Hematopoietic multipotent progenitor cell (in vitro differentiated cells): ENCODE data around the gene PDZD2. TPM values are rescaled to one million over a fixed set of nuclear protein-coding genes. Genes with fewer than 3 reads are reported as not detected.
A peak's percentile ranks its signal among the peaks of the same experiment; 100 is the strongest.
"Not testable (repeated sequence)": the region's sequence is repeated elsewhere in the genome, so short reads cannot be mapped to it uniquely, and the experiment has no call there.

Experiments
- DNase-seq, 3 donors: peaks; one replicate each; pipeline ENCODE4 v3.0.0-alpha.2; 2011 to 2015; ENCODE audit warnings: low read depth in 2 of 3, low spot score in 2 of 3
- total RNA-seq: library from RNA; depleted of rRNA; stranded (reverse); fragments of >200 nt; gene quantifications from one replicate; pipeline ENCODE4 v1.2.3, GENCODE V29; 2012

PDZD2 gene
- total RNA-seq, 1 donor = 13.5 TPM

- DNase-seq = no peak
These were observed 418.5 kb downstream of the PDZD2 start for GRCh38 chr5:32057187-32058096.

GRCh38 chr5:32058101-32058500 is 419.2 kb downstream of the PDZD2 start:
- DNase-seq = no peak

DNA sequence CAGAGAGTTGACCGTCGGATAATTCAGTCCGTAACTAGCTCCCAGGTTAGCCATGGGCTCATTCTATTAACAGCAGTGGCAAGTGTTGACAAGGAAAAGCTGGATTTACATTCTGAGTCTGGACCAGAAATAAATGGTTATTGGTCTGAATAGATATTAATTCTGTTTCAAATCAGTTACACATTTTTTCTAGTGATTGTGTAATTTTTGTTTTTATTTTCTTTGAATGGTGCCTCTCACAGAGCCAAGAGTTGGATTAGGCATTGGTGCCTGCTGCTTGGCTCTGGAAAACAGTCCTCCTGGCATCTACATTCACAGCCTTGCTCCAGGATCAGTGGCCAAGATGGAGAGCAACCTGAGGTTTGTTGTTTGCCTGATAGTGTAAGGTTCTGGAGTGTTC is 420.1 kb downstream of the PDZD2 start:
- no peak for DNase-seq

DNA sequence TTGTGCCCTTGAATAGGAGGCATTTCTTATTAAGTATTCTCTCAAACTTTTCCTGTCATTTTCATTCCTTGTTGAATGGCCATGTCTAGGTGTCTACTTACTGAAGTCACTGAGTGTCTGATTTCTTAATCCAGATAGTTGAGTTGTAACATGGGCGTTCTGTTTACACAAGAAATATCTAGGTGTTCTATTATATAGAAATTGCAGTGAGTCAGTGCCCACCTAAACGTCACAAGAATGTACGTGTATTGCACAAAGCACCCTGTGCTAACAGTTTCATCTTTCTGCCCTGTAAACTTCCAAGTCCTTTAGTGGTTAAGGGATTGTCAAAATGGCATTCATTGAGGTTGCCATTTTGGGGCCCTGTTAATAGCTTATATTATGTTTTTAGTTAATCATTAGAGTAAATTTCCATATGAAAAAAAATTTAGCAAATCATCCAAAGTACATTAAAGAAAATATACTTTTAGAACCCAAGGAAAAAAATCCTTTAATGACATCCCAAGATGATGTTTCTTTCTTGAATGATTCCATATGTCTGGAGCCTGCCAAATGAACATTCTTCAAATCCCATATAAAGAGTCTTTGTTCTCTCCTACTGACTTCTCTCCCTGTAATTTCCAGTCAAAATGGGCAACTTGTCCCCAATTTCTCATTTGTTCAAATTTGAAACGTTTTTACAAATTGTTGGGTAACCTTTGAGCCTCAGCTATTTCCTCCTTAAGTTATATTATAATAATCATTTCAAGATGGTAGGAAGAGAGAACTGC is 421.0 kb downstream of the PDZD2 start:
- DNase-seq = no peak

DNA sequence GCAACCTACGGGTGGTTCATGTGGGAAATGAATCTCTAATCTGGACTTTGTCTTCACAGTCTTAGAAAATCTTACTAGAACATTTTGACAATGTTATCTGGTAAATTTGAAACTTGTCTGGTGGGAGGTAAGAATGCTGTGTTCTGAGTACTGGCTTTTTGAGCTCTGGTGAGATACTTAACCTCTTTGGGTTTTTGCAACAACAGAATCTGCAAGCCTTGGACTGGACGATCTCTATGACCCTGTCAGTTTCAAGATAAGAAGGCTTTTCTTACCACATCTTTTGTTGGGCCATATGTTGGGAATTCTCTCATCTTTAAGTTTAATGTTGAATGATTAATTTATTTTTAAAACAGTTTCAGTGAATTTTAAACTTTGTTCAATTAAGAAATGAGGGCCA is 422.3 kb downstream of the PDZD2 start:
- no peak for DNase-seq

DNA sequence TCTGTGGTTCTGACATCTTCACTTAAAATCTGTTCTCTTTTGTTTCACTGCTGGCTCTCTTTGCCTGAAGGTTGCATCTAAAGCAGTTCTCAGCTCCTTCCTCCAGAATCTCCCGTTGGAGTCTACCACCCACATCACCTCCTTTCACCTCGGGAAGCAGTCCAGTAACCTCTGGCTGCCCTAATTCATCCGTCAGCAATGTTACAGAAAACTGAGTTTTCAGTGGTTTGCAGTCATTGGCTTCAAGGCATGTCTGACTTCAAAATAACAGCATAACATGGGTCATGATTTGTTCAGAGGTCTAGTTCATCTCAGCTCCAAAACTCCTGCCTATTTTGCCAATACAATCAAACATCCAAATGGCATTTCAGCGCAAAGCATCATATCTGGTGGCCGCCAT is 427.5 kb downstream of the PDZD2 start:
- no peak for DNase-seq

GRCh38 chr5:32067774-32068470 is 429.0 kb downstream of the PDZD2 start:
- no peak for DNase-seq

DNA sequence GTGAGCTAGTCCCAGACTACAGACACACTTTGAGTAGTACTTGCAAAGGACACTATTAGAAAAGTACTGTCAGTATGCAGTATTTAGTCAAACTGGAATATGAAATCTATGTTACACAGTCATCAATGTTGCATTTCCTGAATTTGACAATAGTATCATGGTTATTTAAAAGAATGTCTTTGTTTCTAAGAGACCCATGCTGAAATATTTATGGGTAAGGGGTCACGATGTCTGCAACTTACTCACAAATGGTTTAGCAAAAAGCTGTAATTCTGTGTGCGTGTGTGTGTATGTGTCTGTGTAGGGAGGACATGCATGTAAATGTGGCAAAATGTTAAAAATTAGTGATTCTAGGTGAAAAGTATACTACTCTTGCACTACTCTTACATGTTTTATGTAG is 429.6 kb downstream of the PDZD2 start:
- DNase-seq = no peak

GRCh38 chr5:32069396-32069795 is 430.5 kb downstream of the PDZD2 start:
- no peak for DNase-seq

DNA sequence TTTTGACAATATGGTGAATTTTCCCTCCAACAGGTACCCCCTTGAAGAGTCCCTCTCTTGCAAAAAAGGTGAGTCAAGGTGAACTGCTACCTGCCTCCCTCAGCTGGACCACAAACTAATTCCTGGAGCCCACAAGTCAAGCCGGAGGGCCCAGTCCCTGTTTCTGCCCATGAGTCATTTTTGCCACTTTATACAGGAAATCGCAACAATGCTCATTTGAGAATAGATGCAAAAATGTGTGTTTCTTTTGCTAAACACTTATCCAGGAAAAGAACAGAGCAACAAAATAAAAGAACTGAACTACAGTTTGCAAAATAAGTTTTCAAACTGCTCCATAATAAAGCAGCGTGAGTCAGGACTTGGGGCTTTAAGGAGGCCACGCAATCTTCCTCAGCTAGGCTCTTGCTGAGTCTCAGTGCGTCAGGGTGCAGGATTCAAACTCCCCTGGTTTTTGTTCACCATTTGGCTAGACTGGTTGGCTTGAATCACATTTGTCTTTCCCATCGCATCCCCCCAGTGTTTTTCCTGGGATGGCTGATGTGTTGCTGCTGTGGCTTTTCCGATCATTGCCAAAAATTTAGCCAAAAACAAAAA is 432.5 kb downstream of the PDZD2 start:
- no peak for DNase-seq

GRCh38 chr5:32072054-32072453 is 433.1 kb downstream of the PDZD2 start:
- DNase-seq = no peak

- DNase-seq = no peak
These were observed 435.5 kb downstream of the PDZD2 start for GRCh38 chr5:32074401-32074800.

DNA sequence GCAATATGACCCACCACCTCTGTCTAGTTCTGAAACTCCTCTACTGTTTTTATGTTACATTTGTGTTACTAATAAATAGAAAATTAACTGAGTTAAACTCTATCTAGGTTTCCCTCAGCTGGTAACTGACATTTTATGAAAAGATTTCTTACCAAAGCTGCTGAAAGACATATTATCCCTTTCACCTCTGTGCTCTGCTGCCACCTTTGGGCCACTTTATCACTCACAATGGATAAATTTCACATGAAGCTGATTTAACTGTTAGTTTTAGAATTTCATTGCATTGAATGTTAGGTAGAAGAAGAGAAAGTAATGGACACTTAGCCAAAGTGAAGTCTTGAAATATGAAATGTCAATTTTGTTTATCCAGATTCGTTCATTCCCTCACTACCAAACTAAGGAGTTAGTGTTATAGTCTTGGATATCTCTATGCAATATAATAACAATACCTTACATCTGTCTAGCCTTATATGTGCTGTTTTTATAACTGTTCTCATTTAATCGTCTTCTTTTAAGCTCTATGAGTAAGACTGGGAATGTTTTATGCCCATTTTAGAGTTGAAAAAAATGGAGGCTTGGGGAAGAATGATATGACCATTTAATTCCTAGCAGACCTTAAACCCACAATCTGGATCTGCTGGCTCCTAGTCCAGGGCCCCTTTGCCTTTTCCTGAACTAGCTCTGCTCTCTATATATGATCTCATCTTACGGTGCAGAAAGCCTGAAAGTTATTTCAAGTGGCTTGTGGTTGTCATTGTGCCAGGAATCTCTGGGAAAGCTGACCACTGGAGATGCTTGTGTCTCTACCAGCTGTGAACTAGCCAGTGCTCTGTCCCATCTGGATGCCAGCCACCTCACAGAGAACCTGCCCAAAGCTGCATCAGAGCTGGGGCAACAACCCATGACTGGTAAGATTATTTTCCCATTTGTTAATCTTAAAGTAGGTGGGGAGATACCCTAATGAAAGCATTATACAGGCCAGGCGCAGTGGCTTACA is 438.1 kb downstream of the PDZD2 start:
- DNase-seq = peak in 2 of 3 donors; percentile 53 to 81

GRCh38 chr5:32078855-32079254 is 439.9 kb downstream of the PDZD2 start:
- DNase-seq = not testable (repeated sequence)

DNA sequence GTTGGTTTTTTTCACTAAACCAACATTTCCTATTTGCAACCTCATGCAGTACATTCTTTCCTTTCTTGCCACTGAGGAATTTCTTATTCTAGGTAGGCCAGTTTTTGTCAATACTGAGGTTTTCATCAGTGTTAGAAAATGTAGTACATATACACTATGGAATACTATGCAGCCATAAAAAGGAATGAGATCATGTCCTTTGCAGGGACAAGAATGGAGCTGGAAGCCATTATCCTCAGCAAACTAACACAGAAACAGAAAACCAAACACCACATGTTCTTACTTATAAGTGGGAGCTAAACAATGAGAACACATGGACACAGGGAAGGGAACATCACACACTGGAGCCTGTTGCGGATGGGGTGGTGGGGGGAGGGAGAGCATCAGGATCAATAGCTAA is 441.6 kb downstream of the PDZD2 start:
- not testable (repeated sequence) for DNase-seq

DNA sequence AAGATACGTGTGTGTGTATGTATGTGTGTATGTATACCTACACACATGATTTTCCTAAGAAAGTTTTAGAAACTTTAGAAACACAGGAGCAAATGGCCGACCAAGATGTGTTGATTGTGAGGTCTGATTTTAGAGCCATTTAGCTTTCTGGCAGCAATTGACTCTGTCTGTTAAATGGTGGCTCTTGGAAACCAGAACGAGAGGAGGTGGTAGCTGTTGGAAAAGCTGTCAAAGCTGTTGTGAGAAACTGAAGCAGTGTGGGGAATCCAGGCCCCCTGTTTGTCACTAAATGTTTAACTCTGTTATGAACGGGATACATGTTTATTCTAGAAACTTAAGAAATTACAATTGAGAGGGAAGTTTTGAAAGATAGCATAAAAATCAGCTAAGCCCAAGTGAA is 443.8 kb downstream of the PDZD2 start:
- no peak for DNase-seq

DNA sequence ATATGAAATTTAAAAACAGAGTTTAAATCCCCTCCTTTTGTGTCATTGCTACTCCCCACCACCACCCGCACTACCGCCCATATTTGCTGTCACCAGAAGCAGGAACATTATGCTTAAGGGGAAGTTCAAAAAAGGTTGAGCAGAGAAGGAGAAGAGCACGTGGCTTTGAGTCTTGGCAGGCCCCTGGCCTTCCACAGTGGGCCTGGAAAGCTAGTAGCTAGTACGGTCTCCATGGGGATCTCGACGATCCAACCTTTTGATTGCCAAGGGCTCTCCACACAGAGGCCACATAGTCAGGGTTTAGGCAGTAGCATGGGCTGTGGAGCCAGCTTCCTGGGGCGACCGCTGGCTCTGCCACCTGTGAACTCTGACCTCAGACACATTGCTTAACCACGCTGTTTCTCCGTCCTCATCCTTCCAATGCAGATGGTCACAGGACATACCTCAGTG is 445.1 kb downstream of the PDZD2 start:
- peak in 1 of 3 donors; percentile 25 for DNase-seq

DNA sequence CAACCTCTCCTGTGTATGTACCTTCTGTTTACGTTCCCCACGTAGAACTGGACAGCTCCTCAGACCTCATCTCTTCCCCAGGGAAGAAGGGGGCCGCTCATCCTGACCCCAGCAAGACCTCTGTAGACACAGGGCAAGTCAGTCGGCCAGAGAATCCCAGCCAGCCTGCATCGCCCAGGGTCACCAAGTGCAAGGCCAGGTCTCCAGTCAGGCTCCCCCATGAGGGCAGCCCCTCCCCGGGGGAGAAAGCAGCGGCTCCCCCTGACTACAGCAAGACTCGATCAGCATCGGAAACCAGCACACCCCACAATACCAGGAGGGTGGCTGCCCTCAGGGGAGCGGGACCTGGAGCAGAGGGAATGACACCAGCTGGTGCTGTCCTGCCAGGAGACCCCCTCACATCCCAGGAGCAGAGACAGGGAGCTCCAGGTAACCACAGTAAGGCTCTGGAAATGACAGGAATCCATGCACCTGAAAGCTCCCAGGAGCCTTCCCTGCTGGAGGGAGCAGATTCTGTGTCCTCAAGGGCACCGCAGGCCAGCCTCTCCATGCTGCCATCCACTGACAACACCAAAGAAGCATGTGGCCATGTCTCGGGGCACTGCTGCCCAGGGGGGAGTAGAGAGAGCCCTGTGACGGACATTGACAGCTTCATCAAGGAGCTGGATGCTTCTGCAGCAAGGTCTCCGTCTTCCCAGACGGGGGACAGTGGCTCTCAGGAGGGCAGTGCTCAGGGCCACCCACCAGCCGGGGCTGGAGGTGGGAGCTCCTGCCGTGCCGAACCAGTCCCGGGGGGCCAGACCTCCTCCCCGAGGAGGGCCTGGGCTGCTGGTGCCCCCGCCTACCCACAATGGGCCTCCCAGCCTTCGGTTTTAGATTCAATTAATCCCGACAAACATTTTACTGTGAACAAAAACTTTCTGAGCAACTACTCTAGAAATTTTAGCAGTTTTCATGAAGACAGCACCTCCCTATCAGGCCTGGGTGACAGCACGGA is 448.5 kb downstream of the PDZD2 start:
- no peak for DNase-seq
